Psoas muscle (tissue), 8 donors: ENCODE results near the gene RTP5. TPM values are rescaled to one million over a fixed set of nuclear protein-coding genes. Genes with fewer than 3 reads are reported as not detected.

Experiments
- ATAC-seq, 4 donors: fragments of 200-7000 bp; cut with Tn5 transposase; one replicate each; pipeline ENCODE4 v1.9.1; 2020; ENCODE audit warnings: moderate library complexity in 3 of 4, mild to moderate bottlenecking in 2 of 4
- DNase-seq, 2 donors: peaks; one replicate each; pipeline ENCODE4 v3.0.0-alpha.2; 2020
- H3K27ac ChIP-seq: fragments of 200-600 bp; one replicate; pipeline ENCODE4 v1.8.0; 2022
- H3K27me3 ChIP-seq, 3 donors: fragments of 200-600 bp in 1 of 3; one replicate each; pipeline versions ENCODE4 v1.6.1 to v1.8.0; 2013 to 2022; ENCODE audit warnings: low read length in 2 of 3, mild to moderate bottlenecking in 2 of 3, moderate library complexity in 1 of 3; ENCODE audit not compliant: insufficient read depth in 3 of 3
- H3K36me3 ChIP-seq, 2 donors: fragments of 200-600 bp in 1 of 2; one replicate each; pipeline versions ENCODE4 v1.6.1 to v1.8.0; 2013 to 2022; ENCODE audit warnings: low read depth in 1 of 2, mild to moderate bottlenecking in 1 of 2, moderate library complexity in 1 of 2; ENCODE audit not compliant: insufficient read depth in 1 of 2
- H3K4me1 ChIP-seq: fragments of 200-600 bp; one replicate; pipeline ENCODE4 v1.8.0; 2022
- H3K4me3 ChIP-seq: fragments of 200-600 bp; one replicate; pipeline ENCODE4 v1.8.0; 2022; ENCODE audit warnings: mild to moderate bottlenecking
- H3K9me3 ChIP-seq: fragments of 200-600 bp; one replicate; pipeline ENCODE4 v1.8.0; 2022
- CTCF ChIP-seq: fragments of 200-600 bp; IDR thresholded peaks from one replicate; pipeline ENCODE4 v1.8.0; 2022; ENCODE audit warnings: antibody characterized with exemption
- WGBS, 3 donors: extraction: QIAGEN DNeasy Blood & Tissue Kit; methylation state at CpG; one replicate each; pipeline versions ENCODE4 v1.1.6 to v1.1.7; 2013; 5-methylcytosine and 5-hydroxymethylcytosine counted together
- intact Hi-C, 2 donors: fragments of 100-400 bp; cut with DNase I; formaldehyde crosslinking; loops; one replicate each; pipeline versions ENCODE4 v1.11.0 to v1.14.2; 2022
- polyA plus RNA-seq, 3 donors: library from polyadenylated mRNA; stranded (reverse); fragments of 200-250 nt; gene quantifications; one replicate each; pipeline ENCODE4 v1.2.3, GENCODE V29; 2013
- total RNA-seq, 4 donors: library from RNA; stranded (reverse); fragmentation: NEBNext Ultra II Directional in 2 of 4; extraction: Animal tissue kit (Norgen Biotek cat#: 25700) in 2 of 4; gene quantifications; one replicate each; pipeline versions ENCODE4 v1.2.1 to v1.2.4, GENCODE V29; 2021 to 2023
- donor health status: healthy with polysubstance abuse.
- donor health status: DM: no; HTN: no; CAD: no; lungs with moderate emphysema.
- donor health status: Bipolar disorder and iron deficiency.
- donor health status: healthy.
- donor health status: DM: yes; HTN: yes; CAD: no.
- donor health status: DM: no; HTN: no; CAD: no.
- donor health status: DM: no; HTN: no; CAD: no.
- donor health status: DM: yes; HTN: yes; CAD: no.

RTP5 gene
- total and polyA plus RNA-seq, 7 donors, result 0.01 TPM; not detected in 6

DNA sequence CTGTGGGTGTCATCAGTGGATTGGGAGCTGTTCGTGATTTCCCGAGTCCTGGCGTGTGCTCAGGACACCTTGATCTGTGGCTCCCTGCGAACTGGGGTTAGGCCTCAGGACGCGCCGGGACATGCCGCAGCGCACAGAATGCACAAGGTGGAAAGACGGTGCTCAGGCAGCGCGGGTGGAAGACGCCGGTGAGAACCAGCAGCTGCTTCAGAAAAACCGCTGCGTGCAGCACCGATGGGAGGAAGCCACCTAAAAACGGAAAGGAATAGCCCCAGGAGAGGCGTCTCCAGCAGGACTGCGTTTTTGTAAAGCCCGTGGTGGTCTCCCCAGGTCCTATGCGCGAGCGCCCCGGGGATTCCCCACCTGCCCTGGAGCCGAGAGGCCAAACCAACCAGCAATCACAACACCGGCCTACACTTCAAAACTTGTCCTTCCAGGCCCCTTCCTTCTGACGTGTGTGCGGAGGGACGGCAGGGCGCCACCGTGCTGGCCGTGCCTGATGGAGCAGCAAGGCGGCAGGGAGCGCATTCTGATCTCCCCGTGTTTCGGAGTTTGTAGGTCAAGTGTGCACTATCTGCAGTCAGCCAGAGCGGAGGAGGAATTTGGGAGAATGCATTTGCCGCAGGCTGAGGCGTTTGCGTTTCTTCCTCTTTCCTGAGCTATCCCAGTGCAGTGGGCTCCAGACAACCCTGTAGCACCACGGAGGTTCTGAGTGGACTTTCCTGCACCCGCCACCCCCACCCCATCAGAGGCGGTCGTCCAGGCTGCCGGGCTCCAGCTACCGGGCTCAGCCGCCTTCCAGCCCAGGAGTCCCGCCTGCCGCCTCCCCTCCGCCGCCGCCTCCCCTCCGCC lies 32.2 kb downstream of the RTP5 start:
- Histone ChIP-seq H3K36me3 (no peaks in the 10 kb centered on the region), H3K4me3 (no peak overlapping the region), H3K4me1 (no peaks in the 10 kb centered on the region), H3K27ac (no peak overlapping the region), H3K9me3 (no peaks in the 10 kb centered on the region), H3K27me3 (peaks cover 0 to 46% (median 5%) of the 10 kb centered on the region in 3 donors)
- 74 to 87% (median 74%) methylated on average over 52 to 54 of the region's 54 CpGs for whole genome bisulfite sequencing, 3 donors
- DNase-seq, result no peak
- TF ChIP-seq CTCF, result no peak
- intact Hi-C loops, result no loop called here
- ATAC-seq, result no peak

DNA sequence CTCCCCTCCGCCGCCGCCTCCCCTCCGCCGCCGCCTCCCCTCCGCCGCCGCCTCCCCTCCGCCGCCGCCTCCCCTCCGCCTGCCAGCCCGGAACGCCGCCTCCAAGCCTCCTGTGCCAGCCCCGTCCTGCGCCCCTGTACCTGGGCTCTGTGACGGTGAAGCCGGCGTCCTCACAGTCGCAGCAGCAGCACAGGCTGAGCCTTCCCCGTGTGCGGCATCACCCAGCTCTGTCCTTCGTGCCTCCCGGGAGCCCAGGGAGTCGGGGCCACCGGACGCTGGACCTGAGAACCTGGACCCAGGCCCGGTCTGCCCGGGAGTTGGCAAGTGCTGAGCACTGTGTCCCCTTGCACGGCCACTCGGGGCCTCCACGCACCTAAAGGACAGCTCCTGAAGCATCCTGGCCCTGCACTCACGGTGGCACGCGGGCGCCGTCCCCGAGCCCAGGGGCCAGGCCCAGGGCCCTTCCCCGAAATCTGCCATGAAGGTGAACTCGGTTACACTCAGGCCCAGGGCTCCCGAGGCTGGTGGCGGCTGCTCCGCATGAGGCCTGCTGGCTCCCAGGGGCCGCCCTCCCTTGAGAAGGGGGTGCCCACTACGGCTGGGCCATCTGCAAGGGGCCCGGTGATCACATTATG lies 32.9 kb downstream of the RTP5 start:
- intact Hi-C loops, result no loop called here
- ATAC-seq (no peak), DNase-seq (no peak)
- TF ChIP-seq CTCF, result no peak
- Histone ChIP-seq H3K4me1 (no peaks in the 10 kb centered on the region), H3K36me3 (no peaks in the 10 kb centered on the region), H3K27me3 (peaks cover 0 to 46% (median 5%) of the 10 kb centered on the region in 3 donors), H3K27ac (no peak overlapping the region), H3K4me3 (no peak overlapping the region), H3K9me3 (no peaks in the 10 kb centered on the region)
- 78 to 92% (median 82%) methylated on average over 32 to 48 of the region's 48 CpGs for WGBS, 3 donors

GRCh38 chr2:241903121-241904010 lies 33.8 kb downstream of the RTP5 start:
- Histone ChIP-seq H3K27ac (no peak overlapping the region), H3K36me3 (no peaks in the 10 kb centered on the region), H3K4me3 (no peak overlapping the region), H3K27me3 (peaks cover 0 to 45% (median 5%) of the 10 kb centered on the region in 3 donors), H3K4me1 (no peaks in the 10 kb centered on the region), H3K9me3 (no peaks in the 10 kb centered on the region)
- ATAC-seq (no peak), DNase-seq (no peak)
- 93 to 95% (median 94%) methylated on average over 37 to 40 of the region's 40 CpGs for WGBS, 3 donors
- intact Hi-C loops, result no loop called here
- no peak for TF ChIP-seq CTCF

- peaks cover 0 to 40% (median 5%) of the 10 kb centered on the region in 3 donors for H3K27me3 ChIP-seq
- ATAC-seq, result no peak
Observed at GRCh38 chr2:241904011-241904718, 34.6 kb downstream of the RTP5 start.

More at GRCh38 chr2:241904011-241904718, 34.6 kb downstream of the RTP5 start:
- no peaks in the 10 kb centered on the region for H3K36me3 ChIP-seq
- intact Hi-C loops, result no loop called here
- no peaks in the 10 kb centered on the region for H3K9me3 ChIP-seq
- no peaks in the 10 kb centered on the region for H3K4me1 ChIP-seq
- 90 to 94% (median 92%) methylated on average over 17 to 19 of the region's 19 CpGs for WGBS, 3 donors
- H3K27ac ChIP-seq, result no peak overlapping the region
- no peak overlapping the region for H3K4me3 ChIP-seq
- no peak for DNase-seq
- TF ChIP-seq CTCF, result no peak
